ENCODE results near the gene MLNR. TPM values are rescaled to one million over a fixed set of nuclear protein-coding genes. Genes with fewer than 3 reads are reported as not detected.

MLNR gene
- total RNA-seq, 1 experiment from 2014 or later: not detected

DNA sequence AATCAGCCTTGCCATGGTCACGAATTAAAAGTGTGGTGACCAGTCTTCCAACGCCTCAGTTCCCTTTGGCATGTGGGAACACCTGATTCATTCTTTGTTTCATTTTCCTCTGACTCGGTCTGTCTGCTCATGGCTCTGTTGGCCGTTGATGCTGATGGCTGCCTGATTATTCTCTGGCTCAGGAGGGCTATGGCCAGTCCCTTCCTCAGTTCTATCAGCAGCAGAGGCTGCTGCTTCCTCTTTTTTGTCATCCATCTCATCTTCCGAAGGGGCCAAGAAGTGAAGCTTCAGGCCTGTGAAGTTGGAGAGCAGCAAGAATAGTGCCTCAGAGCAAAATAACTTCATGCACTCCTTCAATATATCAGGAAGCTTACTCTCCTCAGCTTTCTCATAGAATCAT, 9.5 kb upstream of the MLNR start:
- Histone ChIP-seq H3K27me3 (ENCODE audit: insufficient read depth, low read depth) (no peaks in the 10 kb centered on the region), H3K9me2 (ENCODE audit: insufficient read depth) (no peaks in the 10 kb centered on the region), H3K79me2 (ENCODE audit: low read depth) (no peaks in the 10 kb centered on the region), H3K4me2 (no peak overlapping the region), H3K4me1 (replicated peaks; ENCODE audit: insufficient read depth) (no peaks in the 10 kb centered on the region), H2AFZ (no peak overlapping the region), H4K20me1 (ENCODE audit: insufficient read depth) (no peaks in the 10 kb centered on the region), H3K36me3 (ENCODE audit: low read depth) (0 out of 2 replicates have a peak, but pooled peaks cover 4% of the 10 kb centered on the region), H3F3A (ENCODE audit: insufficient read depth, low read depth) (no peaks in the 10 kb centered on the region), H3K4me3 (no peak overlapping the region), H3K27ac (no peak overlapping the region), H3K9me3 (ENCODE audit: insufficient read depth, low read depth) (no peaks in the 10 kb centered on the region)
- TF ChIP-seq, protein P1, sequence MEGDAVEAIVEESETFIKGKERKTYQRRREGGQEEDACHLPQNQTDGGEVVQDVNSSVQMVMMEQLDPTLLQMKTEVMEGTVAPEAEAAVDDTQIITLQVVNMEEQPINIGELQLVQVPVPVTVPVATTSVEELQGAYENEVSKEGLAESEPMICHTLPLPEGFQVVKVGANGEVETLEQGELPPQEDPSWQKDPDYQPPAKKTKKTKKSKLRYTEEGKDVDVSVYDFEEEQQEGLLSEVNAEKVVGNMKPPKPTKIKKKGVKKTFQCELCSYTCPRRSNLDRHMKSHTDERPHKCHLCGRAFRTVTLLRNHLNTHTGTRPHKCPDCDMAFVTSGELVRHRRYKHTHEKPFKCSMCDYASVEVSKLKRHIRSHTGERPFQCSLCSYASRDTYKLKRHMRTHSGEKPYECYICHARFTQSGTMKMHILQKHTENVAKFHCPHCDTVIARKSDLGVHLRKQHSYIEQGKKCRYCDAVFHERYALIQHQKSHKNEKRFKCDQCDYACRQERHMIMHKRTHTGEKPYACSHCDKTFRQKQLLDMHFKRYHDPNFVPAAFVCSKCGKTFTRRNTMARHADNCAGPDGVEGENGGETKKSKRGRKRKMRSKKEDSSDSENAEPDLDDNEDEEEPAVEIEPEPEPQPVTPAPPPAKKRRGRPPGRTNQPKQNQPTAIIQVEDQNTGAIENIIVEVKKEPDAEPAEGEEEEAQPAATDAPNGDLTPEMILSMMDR (conservative IDR thresholded peaks at IDR 0.05): no peak
- TF ChIP-seq EZH2 (IDR thresholded peaks at IDR 0.05; ENCODE audit: low read depth): no peak
- POLR2A ChIA-PET (ENCODE audit: unreplicated experiment): no interaction called here
- DNase-seq: no peak
- intact Hi-C loops (cut with micrococcal nuclease; ENCODE audit: unreplicated experiment): no loop called here
- BruUV-seq (replicated peaks): no TSS peak
- CTCF ChIA-PET: interaction anchor here (0.6 kb wide), 1 partner anchor 232 kb away, joined by 3 read pairs; no protein-coding TSS in a partner anchor

DNA sequence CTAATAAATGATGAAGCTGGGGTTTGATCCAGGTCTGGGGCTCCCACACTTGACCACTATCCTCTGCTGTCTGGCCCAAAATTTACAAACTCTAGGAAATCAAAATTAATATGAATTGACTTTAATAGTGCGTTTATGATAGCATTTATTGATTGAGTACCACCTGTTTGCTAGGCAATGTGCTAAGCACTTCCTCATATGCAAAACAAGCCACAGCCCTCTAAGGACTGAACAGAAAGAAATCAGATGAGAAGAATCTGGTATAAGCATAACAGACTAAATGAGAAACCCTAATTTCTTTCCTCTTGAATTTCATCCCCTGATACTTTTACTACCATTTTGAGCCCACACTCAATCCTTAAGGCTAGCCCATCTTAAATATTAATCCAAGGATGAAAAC, 6.6 kb upstream of the MLNR start:
- intact Hi-C loops (cut with micrococcal nuclease; ENCODE audit: unreplicated experiment): no loop called here
- no peak overlapping the region for H3K4me2 ChIP-seq
- BruUV-seq (replicated peaks): no TSS peak
- no peaks in the 10 kb centered on the region for H3K79me2 ChIP-seq (ENCODE audit: low read depth)
- no peaks in the 10 kb centered on the region for H3K4me1 ChIP-seq (replicated peaks; ENCODE audit: insufficient read depth)
- no peak for DNase-seq
- no peaks in the 10 kb centered on the region for H3K27me3 ChIP-seq (ENCODE audit: insufficient read depth, low read depth)
- CTCF ChIA-PET: no interaction called here
- H3K9me3 ChIP-seq (ENCODE audit: insufficient read depth, low read depth): no peaks in the 10 kb centered on the region
- H4K20me1 ChIP-seq (ENCODE audit: insufficient read depth): no peaks in the 10 kb centered on the region
- H3F3A ChIP-seq (ENCODE audit: insufficient read depth, low read depth): no peaks in the 10 kb centered on the region
- H3K9me2 ChIP-seq (ENCODE audit: insufficient read depth): no peaks in the 10 kb centered on the region
- H3K27ac ChIP-seq: no peak overlapping the region
- H3K36me3 ChIP-seq (ENCODE audit: low read depth): no peaks in the 10 kb centered on the region
- POLR2A ChIA-PET (ENCODE audit: unreplicated experiment): no interaction called here
- no peak overlapping the region for H3K4me3 ChIP-seq
- TF ChIP-seq, protein P1 (conservative IDR thresholded peaks at IDR 0.05): no peak
- TF ChIP-seq EZH2 (IDR thresholded peaks at IDR 0.05; ENCODE audit: low read depth): no peak
- no peak overlapping the region for H2AFZ ChIP-seq

DNA sequence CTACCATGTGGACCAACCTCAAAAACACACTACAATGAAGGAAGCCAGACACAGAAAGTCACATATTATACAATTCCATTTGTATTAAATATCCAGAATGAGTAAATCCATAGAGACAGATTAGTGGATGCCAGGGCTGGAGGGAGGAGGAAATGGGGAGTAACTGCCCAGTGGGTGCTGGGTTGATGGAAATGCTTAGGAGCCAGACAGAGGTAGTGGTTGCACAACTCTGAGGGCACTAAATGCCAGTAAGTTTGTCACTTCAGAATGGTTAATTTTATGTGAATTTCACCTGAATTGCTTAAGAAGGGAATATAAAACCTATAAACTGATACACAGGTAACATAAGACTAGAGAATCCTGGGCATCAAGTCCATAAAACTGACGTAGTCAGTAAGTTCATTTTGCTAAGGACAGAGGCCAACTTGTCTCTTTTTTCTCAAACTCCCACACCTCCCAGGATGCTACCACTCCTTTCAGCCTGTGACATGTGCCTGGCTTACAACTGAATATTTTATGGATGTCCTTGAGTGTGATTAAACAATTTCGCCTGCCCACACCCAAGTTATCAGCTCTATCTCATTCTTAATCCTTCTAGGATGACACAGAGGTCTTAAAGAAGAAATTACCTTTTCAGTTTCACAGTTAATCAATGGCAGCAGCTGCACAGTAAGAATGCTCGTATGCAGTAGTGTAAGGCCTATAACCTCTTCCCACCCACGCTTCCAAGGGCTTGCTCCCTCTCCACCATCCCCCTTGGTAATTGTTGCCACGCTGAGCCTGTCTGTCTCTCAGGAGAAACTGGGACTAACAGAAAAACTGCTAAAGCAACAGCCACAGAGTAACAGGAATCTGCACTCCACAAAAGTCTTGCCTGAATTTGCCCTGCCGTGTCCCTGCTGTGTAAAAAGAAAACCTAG, 5.9 kb upstream of the MLNR start:
- no peaks in the 10 kb centered on the region for H3K4me1 ChIP-seq (replicated peaks; ENCODE audit: insufficient read depth)
- H3K79me2 ChIP-seq (ENCODE audit: low read depth): no peaks in the 10 kb centered on the region
- no peak for TF ChIP-seq EZH2 (IDR thresholded peaks at IDR 0.05; ENCODE audit: low read depth)
- TF ChIP-seq, protein P1 (conservative IDR thresholded peaks at IDR 0.05): no peak
- H3K36me3 ChIP-seq (ENCODE audit: low read depth): no peaks in the 10 kb centered on the region
- no peaks in the 10 kb centered on the region for H3K27me3 ChIP-seq (ENCODE audit: insufficient read depth, low read depth)
- H4K20me1 ChIP-seq (ENCODE audit: insufficient read depth): no peaks in the 10 kb centered on the region
- H3K4me3 ChIP-seq: no peak overlapping the region
- CTCF ChIA-PET: no interaction called here
- H3K4me2 ChIP-seq: no peak overlapping the region
- intact Hi-C loops (cut with micrococcal nuclease; ENCODE audit: unreplicated experiment): no loop called here
- no peaks in the 10 kb centered on the region for H3K9me2 ChIP-seq (ENCODE audit: insufficient read depth)
- no peak for DNase-seq
- H2AFZ ChIP-seq: no peak overlapping the region
- H3K27ac ChIP-seq: no peak overlapping the region
- no peaks in the 10 kb centered on the region for H3K9me3 ChIP-seq (ENCODE audit: insufficient read depth, low read depth)
- no peaks in the 10 kb centered on the region for H3F3A ChIP-seq (ENCODE audit: insufficient read depth, low read depth)
- BruUV-seq (replicated peaks): no TSS peak
- POLR2A ChIA-PET (ENCODE audit: unreplicated experiment): no interaction called here

Measured in PC-9 (cell line).